GM23338 (cell line): ENCODE results near the gene IGFBPL1. TPM values are rescaled to one million over a fixed set of nuclear protein-coding genes. Genes with fewer than 3 reads are reported as not detected.

Experiments
- ATAC-seq: fragments of 200-7000 bp; cut with Tn5 transposase; 3 replicates; pipeline ENCODE4 v1.9.1; 2020
- DNase-seq: peaks from one replicate; pipeline ENCODE4 v3.0.0-alpha.2; 2015; ENCODE audit warnings: low spot score
- H2AFZ ChIP-seq: fragments of 200-600 bp; sonication (generic); 2 replicates; pipeline ENCODE4 v1.8.0; 2016; ENCODE audit warnings: antibody characterized with exemption, mild to moderate bottlenecking, moderate library complexity
- H3F3A ChIP-seq: fragments of 200-600 bp; sonication (generic); replicated peaks from 2 replicates; pipeline ENCODE4 v1.8.0; 2017; ENCODE audit warnings: antibody characterized with exemption, mixed run types, low read depth
- H3K27ac ChIP-seq: fragments of 200-600 bp; sonication (generic); 2 replicates; pipeline ENCODE4 v1.6.1; 2016; ENCODE audit warnings: low read depth
- H3K27me3 ChIP-seq: fragments of 200-600 bp; sonication (generic); 2 replicates; pipeline ENCODE4 v1.8.0; 2016; ENCODE audit warnings: mild to moderate bottlenecking, mixed run types, moderate library complexity; ENCODE audit not compliant: insufficient read depth
- H3K36me3 ChIP-seq: fragments of 200-600 bp; sonication (generic); 2 replicates; pipeline ENCODE4 v1.8.0; 2016; ENCODE audit warnings: mild to moderate bottlenecking; ENCODE audit not compliant: insufficient read depth
- H3K4me1 ChIP-seq: fragments of 200-600 bp; sonication (generic); 2 replicates; pipeline ENCODE4 v1.8.0; 2016; ENCODE audit warnings: mild to moderate bottlenecking, moderate library complexity; ENCODE audit not compliant: insufficient read depth
- H3K4me2 ChIP-seq: fragments of 200-600 bp; sonication (generic); 2 replicates; pipeline ENCODE4 v1.7.1; 2017; ENCODE audit warnings: mixed run types
- H3K4me3 ChIP-seq: fragments of 200-600 bp; sonication (generic); 2 replicates; pipeline ENCODE4 v1.6.1; 2016; ENCODE audit warnings: mixed run types
- H3K79me2 ChIP-seq: fragments of 200-600 bp; sonication (generic); replicated peaks from 2 replicates; pipeline ENCODE4 v1.8.0; 2017; ENCODE audit warnings: mild to moderate bottlenecking; ENCODE audit not compliant: insufficient read depth
- H3K9me2 ChIP-seq: fragments of 200-600 bp; sonication (generic); 2 replicates; pipeline ENCODE4 v1.8.0; 2017; ENCODE audit not compliant: insufficient read depth
- H4K20me1 ChIP-seq: fragments of 200-600 bp; sonication (generic); replicated peaks from 2 replicates; pipeline ENCODE4 v1.8.0; 2017; ENCODE audit warnings: mild to moderate bottlenecking; ENCODE audit not compliant: insufficient read depth
- H3K27ac Mint-ChIP-seq: 2 replicates; pipeline ENCODE4 v1.8.0; 2020; ENCODE audit warnings: inconsistent platforms, mild to moderate bottlenecking, moderate library complexity, mixed read lengths
- H3K27me3 Mint-ChIP-seq: 3 replicates; pipeline ENCODE4 v1.8.0; 2022; ENCODE audit warnings: low read depth, mild to moderate bottlenecking, moderate library complexity, mixed read lengths, inconsistent platforms; ENCODE audit not compliant: insufficient read depth, poor library complexity
- H3K36me3 Mint-ChIP-seq: 3 replicates; pipeline ENCODE4 v1.8.0; 2021; ENCODE audit warnings: low read depth, mild to moderate bottlenecking, inconsistent platforms, moderate library complexity, mixed read lengths
- H3K4me1 Mint-ChIP-seq: 3 replicates; pipeline ENCODE4 v1.8.0; 2020; ENCODE audit warnings: mild to moderate bottlenecking, inconsistent platforms, mixed read lengths
- H3K4me3 Mint-ChIP-seq: 3 replicates; pipeline ENCODE4 v1.8.0; 2021; ENCODE audit warnings: moderate library complexity, mild to moderate bottlenecking, inconsistent platforms, mixed read lengths
- H3K9me3 Mint-ChIP-seq: 3 replicates; pipeline ENCODE4 v1.8.0; 2020; ENCODE audit warnings: moderate library complexity, mild to moderate bottlenecking, inconsistent platforms, mixed read lengths
- CREB1 ChIP-seq: fragments of 250-450 bp; sonication (Bioruptor Pico); IDR thresholded peaks from 2 replicates; pipeline ENCODE4 v1.5.0; 2020; ENCODE audit warnings: low read depth, mild to moderate bottlenecking, moderate library complexity
- CTCF ChIP-seq, 2 experiments: fragments of 200-600 bp in 1 of 2; sonication (generic) in 1 of 2; conservative IDR thresholded peaks; 2 replicates each; pipeline versions ENCODE4 v1.5.1 to v1.6.1; 2016 to 2017; ENCODE audit warnings: antibody characterized with exemption in 2 of 2, low read depth in 2 of 2, mild to moderate bottlenecking in 2 of 2, moderate library complexity in 1 of 2
- ETS1 ChIP-seq: IDR thresholded peaks from 2 replicates; pipeline ENCODE4 v1.6.1; 2016; ENCODE audit warnings: antibody characterized with exemption
- EZH2phosphoT487 ChIP-seq: fragments of 200-600 bp; sonication (generic); IDR thresholded peaks from one replicate; pipeline ENCODE4 v1.8.1; 2018; ENCODE audit warnings: antibody characterized with exemption; ENCODE audit not compliant: unreplicated experiment
- JUNB ChIP-seq: IDR thresholded peaks from one replicate; pipeline ENCODE4 v1.6.1; 2016; ENCODE audit warnings: antibody characterized with exemption; ENCODE audit not compliant: unreplicated experiment
- NANOG ChIP-seq: IDR thresholded peaks from 2 replicates; pipeline ENCODE4 v1.6.1; 2016; ENCODE audit warnings: antibody characterized with exemption, borderline replicate concordance
- POLR2AphosphoS5 ChIP-seq: IDR thresholded peaks from 2 replicates; pipeline ENCODE4 v1.6.1; 2016; ENCODE audit warnings: antibody characterized with exemption, low read depth
- REST ChIP-seq: IDR thresholded peaks from one replicate; pipeline ENCODE4 v1.6.1; 2018; ENCODE audit warnings: antibody characterized with exemption; ENCODE audit not compliant: unreplicated experiment
- STAT1 ChIP-seq: IDR thresholded peaks from one replicate; pipeline ENCODE4 v1.6.1; 2016; ENCODE audit warnings: antibody characterized with exemption; ENCODE audit not compliant: unreplicated experiment
- ZNF114 ChIP-seq: fragments of 250-450 bp; sonication (Bioruptor Pico); IDR thresholded peaks from 2 replicates; pipeline ENCODE4 v1.5.0; 2020; ENCODE audit warnings: mild to moderate bottlenecking, moderate library complexity
- ZNF331 ChIP-seq: fragments of 250-450 bp; sonication (Bioruptor Pico); IDR thresholded peaks from 2 replicates; pipeline ENCODE4 v1.5.0; 2020; ENCODE audit warnings: low read depth, mild to moderate bottlenecking, moderate library complexity
- polyA plus RNA-seq: library from polyadenylated mRNA; unstranded; fragments of >200 nt; fragmentation: Nextera tagmentation; extraction: Ambion mirVana; gene quantifications from 2 replicates; pipeline ENCODE4 v1.2.1, GENCODE V29; 2016
- total RNA-seq: library from RNA; depleted of rRNA; stranded (reverse); fragments of >200 nt; shearing (Covaris generic); gene quantifications from 2 replicates; pipeline ENCODE4 v1.2.3, GENCODE V29; 2014

Gene IGFBPL1
- total and polyA plus RNA-seq, 2 experiments from 2014 or later = 9.4 to 75.6 TPM

- peaks cover 17% of the 10 kb centered on the region for H3K4me1 Mint-ChIP-seq
Observed at GRCh38 chr9:38436708-38437107, 12.5 kb upstream of the IGFBPL1 start.

GRCh38 chr9:38435521-38435920 is 11.3 kb upstream of the IGFBPL1 start:
- TF ChIP-seq POLR2AphosphoS5 (no peak), EZH2phosphoT487 (no peak), STAT1 (no peak), ZNF331 (CRISPR knock-in tag) (no peak), ZNF114 (CRISPR knock-in tag) (no peak), REST (no peak), CREB1 (CRISPR knock-in tag) (no peak), ETS1 (no peak), NANOG (no peak), JUNB (no peak)
- H3K27ac Mint-ChIP-seq = no peak overlapping the region

More at GRCh38 chr9:38436708-38437107, 12.5 kb upstream of the IGFBPL1 start:
- TF ChIP-seq POLR2AphosphoS5 (no peak), CTCF (conservative IDR thresholded peaks at IDR 0.05; ENCODE audit: low read depth in 2 of 2) (no peak), CREB1 (CRISPR knock-in tag) (no peak), NANOG (no peak), ZNF331 (CRISPR knock-in tag) (no peak)
- Histone ChIP-seq H3K79me2 (no peaks in the 10 kb centered on the region), H3F3A (no peaks in the 10 kb centered on the region), H3K9me2 (0 out of 2 replicates have a peak, but pooled peaks cover 6% of the 10 kb centered on the region), H3K27me3 (no peaks in the 10 kb centered on the region), H3K4me1 (peaks cover 7% of the 10 kb centered on the region), H3K4me2 (no peak overlapping the region), H3K36me3 (no peaks in the 10 kb centered on the region), H4K20me1 (no peaks in the 10 kb centered on the region; the same call in 1 of the 2 replicates), H2AFZ (no peak overlapping the region), H3K4me3 (no peak overlapping the region), H3K27ac (no peak overlapping the region)
- DNase-seq (no peak), ATAC-seq (no peak)
- Mint-ChIP-seq H3K27me3 (peaks cover 11% of the 10 kb centered on the region), H3K27ac (no peak overlapping the region), H3K36me3 (no peaks in the 10 kb centered on the region), H3K4me3 (no peak overlapping the region), H3K9me3 (no peaks in the 10 kb centered on the region; the same call in 2 of the 3 replicates)

More at GRCh38 chr9:38435521-38435920, 11.3 kb upstream of the IGFBPL1 start:
- no peaks in the 10 kb centered on the region; the same call in 2 of the 3 replicates for H3K9me3 Mint-ChIP-seq
- H3K36me3 ChIP-seq = no peaks in the 10 kb centered on the region
- no peak overlapping the region for H2AFZ ChIP-seq
- H3K27me3 Mint-ChIP-seq = peaks cover 11% of the 10 kb centered on the region
- no peaks in the 10 kb centered on the region for H3K27me3 ChIP-seq
- H3K9me2 ChIP-seq = peaks cover 9% of the 10 kb centered on the region; the same call in 1 of the 2 replicates
- no peaks in the 10 kb centered on the region for H3K79me2 ChIP-seq
- no peak overlapping the region for H3K27ac ChIP-seq
- no peaks in the 10 kb centered on the region for H3F3A ChIP-seq
- H3K4me3 Mint-ChIP-seq = no peak overlapping the region
- H3K4me2 ChIP-seq = no peak overlapping the region
- no peaks in the 10 kb centered on the region; the same call in 1 of the 2 replicates for H4K20me1 ChIP-seq
- DNase-seq = no peak
- H3K36me3 Mint-ChIP-seq = no peaks in the 10 kb centered on the region
- ATAC-seq = no peak
- peaks cover 17% of the 10 kb centered on the region for H3K4me1 Mint-ChIP-seq
- H3K4me3 ChIP-seq = no peak overlapping the region
- H3K4me1 ChIP-seq = peaks cover 7% of the 10 kb centered on the region
